ENCODE results near the gene LMF1.

GRCh38 chr16:970386-970765, 408 bp downstream of the LMF1 start:
- TF ChIP-seq, protein P1, sequence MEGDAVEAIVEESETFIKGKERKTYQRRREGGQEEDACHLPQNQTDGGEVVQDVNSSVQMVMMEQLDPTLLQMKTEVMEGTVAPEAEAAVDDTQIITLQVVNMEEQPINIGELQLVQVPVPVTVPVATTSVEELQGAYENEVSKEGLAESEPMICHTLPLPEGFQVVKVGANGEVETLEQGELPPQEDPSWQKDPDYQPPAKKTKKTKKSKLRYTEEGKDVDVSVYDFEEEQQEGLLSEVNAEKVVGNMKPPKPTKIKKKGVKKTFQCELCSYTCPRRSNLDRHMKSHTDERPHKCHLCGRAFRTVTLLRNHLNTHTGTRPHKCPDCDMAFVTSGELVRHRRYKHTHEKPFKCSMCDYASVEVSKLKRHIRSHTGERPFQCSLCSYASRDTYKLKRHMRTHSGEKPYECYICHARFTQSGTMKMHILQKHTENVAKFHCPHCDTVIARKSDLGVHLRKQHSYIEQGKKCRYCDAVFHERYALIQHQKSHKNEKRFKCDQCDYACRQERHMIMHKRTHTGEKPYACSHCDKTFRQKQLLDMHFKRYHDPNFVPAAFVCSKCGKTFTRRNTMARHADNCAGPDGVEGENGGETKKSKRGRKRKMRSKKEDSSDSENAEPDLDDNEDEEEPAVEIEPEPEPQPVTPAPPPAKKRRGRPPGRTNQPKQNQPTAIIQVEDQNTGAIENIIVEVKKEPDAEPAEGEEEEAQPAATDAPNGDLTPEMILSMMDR (optimal IDR thresholded peaks at IDR 0.05 in 1 of 3, IDR thresholded peaks at IDR 0.05 in 1 of 3, conservative IDR thresholded peaks at IDR 0.05 in 1 of 3; ENCODE audit: extremely low read depth in 1 of 3, insufficient read depth in 2 of 3, low read length in 3 of 3) = no peak
- TF ChIP-seq EZH2 (IDR thresholded peaks at IDR 0.05; ENCODE audit: low read length) = no peak

All from keratinocyte (primary cell).